Measurements from ENCODE around the gene DCANP1.

The DCANP1 gene

GRCh38 chr5:135426102-135427082 lies 20.8 kb downstream of the DCANP1 start:
- peaks cover 18% of the 10 kb centered on the region for H3K9me3 ChIP-seq
- H3K27ac ChIP-seq: peak overlapping the region; percentile 86
- H4K20me1 ChIP-seq: no peaks in the 10 kb centered on the region
- no peaks in the 10 kb centered on the region for H3K36me3 ChIP-seq
- peaks cover 71% of the 10 kb centered on the region for H3K4me1 ChIP-seq
- H3K27me3 ChIP-seq: no peaks in the 10 kb centered on the region
- TF ChIP-seq Cebpa-rat (IDR thresholded peaks at IDR 0.05): no peak
- peak overlapping the region; percentile 17; the same call in 1 of the 2 replicates for H3K4me3 ChIP-seq
- H3K9ac ChIP-seq: peak overlapping the region; percentile 59
- peak overlapping the region; percentile 78 for H3K4me2 ChIP-seq

- H4K20me1 ChIP-seq: no peaks in the 10 kb centered on the region
- peaks cover 18% of the 10 kb centered on the region for H3K9me3 ChIP-seq
- no peak for TF ChIP-seq Cebpa-rat (IDR thresholded peaks at IDR 0.05)
- H3K27ac ChIP-seq: peak overlapping the region; percentile 86
- H3K4me3 ChIP-seq: peak overlapping the region; percentile 17; the same call in 1 of the 2 replicates
- peak overlapping the region; percentile 59 for H3K9ac ChIP-seq
- no peaks in the 10 kb centered on the region for H3K36me3 ChIP-seq
- H3K27me3 ChIP-seq: no peaks in the 10 kb centered on the region
- H3K4me2 ChIP-seq: peak overlapping the region; percentile 78
- peaks cover 70% of the 10 kb centered on the region for H3K4me1 ChIP-seq
Observed at GRCh38 chr5:135425641-135426040, 21.5 kb downstream of the DCANP1 start.

- H3K9ac ChIP-seq: no peak overlapping the region
- no peaks in the 10 kb centered on the region for H4K20me1 ChIP-seq
- H3K4me1 ChIP-seq: peaks cover 51% of the 10 kb centered on the region
- H3K4me3 ChIP-seq: no peak overlapping the region; the same call in 1 of the 2 replicates
- peak overlapping the region; percentile 59 for H3K27ac ChIP-seq
- H3K9me3 ChIP-seq: peaks cover 19% of the 10 kb centered on the region
- peak overlapping the region; percentile 78 for H3K4me2 ChIP-seq
- no peaks in the 10 kb centered on the region for H3K36me3 ChIP-seq
- H3K27me3 ChIP-seq: no peaks in the 10 kb centered on the region
- TF ChIP-seq Cebpa-rat (IDR thresholded peaks at IDR 0.05): no peak
Observed at GRCh38 chr5:135423846-135424168, 23.3 kb downstream of the DCANP1 start.

- H3K9ac ChIP-seq: no peak overlapping the region
- peaks cover 14% of the 10 kb centered on the region for H3K9me3 ChIP-seq
- no peaks in the 10 kb centered on the region for H3K36me3 ChIP-seq
- no peaks in the 10 kb centered on the region for H4K20me1 ChIP-seq
- H3K4me3 ChIP-seq: no peak overlapping the region; the same call in 1 of the 2 replicates
- peak overlapping the region; percentile 78 for H3K4me2 ChIP-seq
- no peak for TF ChIP-seq Cebpa-rat (IDR thresholded peaks at IDR 0.05)
- peaks cover 50% of the 10 kb centered on the region for H3K4me1 ChIP-seq
- H3K27ac ChIP-seq: peak overlapping the region; percentile 59
- no peaks in the 10 kb centered on the region for H3K27me3 ChIP-seq
Observed at GRCh38 chr5:135423146-135423845, 23.9 kb downstream of the DCANP1 start.

- no peaks in the 10 kb centered on the region for H3K36me3 ChIP-seq
- H3K4me2 ChIP-seq: no peak overlapping the region
- H3K27me3 ChIP-seq: no peaks in the 10 kb centered on the region
- H4K20me1 ChIP-seq: no peaks in the 10 kb centered on the region
- no peak overlapping the region for H3K9ac ChIP-seq
- H3K27ac ChIP-seq: no peak overlapping the region
- TF ChIP-seq Cebpa-rat (IDR thresholded peaks at IDR 0.05): no peak
- peaks cover 5% of the 10 kb centered on the region for H3K9me3 ChIP-seq
- peaks cover 47% of the 10 kb centered on the region for H3K4me1 ChIP-seq
- no peak overlapping the region for H3K4me3 ChIP-seq
Observed at GRCh38 chr5:135422419-135422818, 24.7 kb downstream of the DCANP1 start.

GRCh38 chr5:135417083-135417482 lies 30.1 kb downstream of the DCANP1 start:
- Histone ChIP-seq H3K4me2 (no peak overlapping the region), H3K27me3 (no peaks in the 10 kb centered on the region), H4K20me1 (no peaks in the 10 kb centered on the region), H3K27ac (no peak overlapping the region), H3K9ac (no peak overlapping the region), H3K4me3 (no peak overlapping the region), H3K4me1 (no peaks in the 10 kb centered on the region), H3K36me3 (no peaks in the 10 kb centered on the region), H3K9me3 (0 out of 2 replicates have a peak, but pooled peaks cover 3% of the 10 kb centered on the region)
- TF ChIP-seq Cebpa-rat (IDR thresholded peaks at IDR 0.05): no peak

GRCh38 chr5:135405082-135405481 lies 42.1 kb downstream of the DCANP1 start:
- Histone ChIP-seq H3K27ac (no peak overlapping the region), H3K9me3 (peaks cover 23% of the 10 kb centered on the region), H3K36me3 (no peaks in the 10 kb centered on the region), H4K20me1 (no peaks in the 10 kb centered on the region), H3K4me2 (no peak overlapping the region), H3K9ac (no peak overlapping the region), H3K4me1 (peaks cover 9% of the 10 kb centered on the region), H3K27me3 (no peaks in the 10 kb centered on the region), H3K4me3 (no peak overlapping the region)
- no peak for TF ChIP-seq Cebpa-rat (IDR thresholded peaks at IDR 0.05)

GRCh38 chr5:135402031-135402430 lies 45.1 kb downstream of the DCANP1 start:
- Histone ChIP-seq H3K27me3 (no peaks in the 10 kb centered on the region), H3K27ac (no peak overlapping the region)
- TF ChIP-seq Cebpa-rat (IDR thresholded peaks at IDR 0.05): no peak

GRCh38 chr5:135400866-135401265 lies 46.3 kb downstream of the DCANP1 start:
- Histone ChIP-seq H3K9me3 (peaks cover 8% of the 10 kb centered on the region), H3K9ac (no peak overlapping the region), H3K27ac (no peak overlapping the region), H4K20me1 (peaks cover 28% of the 10 kb centered on the region), H3K4me2 (peak overlapping the region; percentile 98), H3K36me3 (no peaks in the 10 kb centered on the region), H3K27me3 (no peaks in the 10 kb centered on the region), H3K4me3 (no peak overlapping the region), H3K4me1 (peaks cover 36% of the 10 kb centered on the region)
- no peak for TF ChIP-seq Cebpa-rat (IDR thresholded peaks at IDR 0.05)

More at GRCh38 chr5:135402031-135402430, 45.1 kb downstream of the DCANP1 start:
- peaks cover 8% of the 10 kb centered on the region for H3K9me3 ChIP-seq
- no peak overlapping the region for H3K9ac ChIP-seq
- H3K4me1 ChIP-seq: peaks cover 25% of the 10 kb centered on the region
- no peak overlapping the region for H3K4me2 ChIP-seq
- peaks cover 17% of the 10 kb centered on the region for H4K20me1 ChIP-seq
- no peaks in the 10 kb centered on the region for H3K36me3 ChIP-seq
- H3K4me3 ChIP-seq: no peak overlapping the region

Data from BLaER1 (cell line).